ENCODE data around the gene CDC20B.

The CDC20B gene

DNA sequence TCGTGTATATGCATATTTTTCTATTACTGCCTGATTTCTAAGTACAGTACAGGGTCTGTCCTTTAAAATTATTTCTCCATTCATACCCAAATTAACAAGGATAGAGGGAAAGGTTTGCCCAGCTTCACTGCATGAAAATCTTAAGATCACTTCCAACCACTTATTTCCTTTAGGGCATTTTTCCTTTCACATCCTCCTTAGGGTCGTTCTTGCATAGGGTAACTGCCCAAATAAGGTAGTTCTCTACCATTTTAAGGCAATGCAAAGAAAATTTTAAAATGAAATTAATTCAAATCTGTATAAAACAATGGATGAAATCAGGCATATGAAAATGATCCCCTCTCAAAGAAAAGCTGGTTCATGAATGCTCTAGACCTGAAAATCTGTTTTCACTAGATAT, 4.1 kb upstream of the CDC20B start:
- H3K4me3 ChIP-seq (replicated peaks; ENCODE audit: insufficient read depth, low read length), result no peak overlapping the region
- no peak for DNase-seq (ENCODE audit: low read depth in 1 of 2, low spot score in 1 of 2)
- no peak overlapping the region for H3K27ac ChIP-seq (replicated peaks)
- no peak for TF ChIP-seq POLR2AphosphoS5 (IDR thresholded peaks at IDR 0.05; ENCODE audit: low read depth)
- TF ChIP-seq REST (IDR thresholded peaks at IDR 0.05; ENCODE audit: insufficient replicate concordance, low read depth), result no peak
- TF ChIP-seq CTCF (IDR thresholded peaks at IDR 0.05; ENCODE audit: insufficient read depth, low read length), result no peak
- TF ChIP-seq SPI1 (IDR thresholded peaks at IDR 0.05; ENCODE audit: borderline replicate concordance, low read depth), result no peak
- TF ChIP-seq GABPA (IDR thresholded peaks at IDR 0.05; ENCODE audit: low read depth), result no peak
- peaks cover 6% of the 10 kb centered on the region for H3K27me3 ChIP-seq (ENCODE audit: insufficient read depth, poor library complexity, severe bottlenecking)

DNA sequence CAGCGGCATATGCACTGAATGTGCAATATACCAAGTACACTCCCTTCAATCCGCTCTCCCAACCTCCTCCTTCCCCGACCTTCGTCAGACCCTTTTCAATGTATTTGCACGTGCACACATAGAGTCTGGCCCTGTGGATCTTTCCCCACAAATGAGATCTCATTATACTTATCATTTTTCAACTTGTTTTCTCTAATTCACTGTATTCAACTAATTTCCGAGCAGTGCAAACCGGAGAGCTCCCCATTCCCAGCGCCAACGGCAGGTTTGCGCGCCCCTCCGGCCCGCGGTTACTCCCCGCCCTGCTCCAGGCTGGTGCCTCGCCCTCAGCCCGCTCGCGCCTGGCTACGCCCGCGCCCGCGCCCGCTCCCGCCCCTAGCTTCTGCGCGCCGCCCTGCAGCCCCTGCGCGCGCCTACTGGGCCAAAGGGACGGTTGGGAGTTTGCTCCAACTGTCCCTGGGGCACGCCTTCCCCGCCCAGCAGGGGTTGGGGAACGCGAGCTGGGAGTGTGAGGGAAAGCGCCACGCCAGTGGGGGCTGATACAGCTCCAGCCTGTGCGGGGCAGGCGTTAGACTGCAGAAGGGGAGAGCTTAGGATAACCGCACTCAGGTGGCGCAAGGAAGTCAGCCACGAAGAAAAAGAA, 3.3 kb upstream of the CDC20B start:
- H3K4me3 ChIP-seq (replicated peaks; ENCODE audit: insufficient read depth, low read length), result peak overlapping the region; percentile 26
- TF ChIP-seq CTCF (IDR thresholded peaks at IDR 0.05; ENCODE audit: insufficient read depth, low read length), result no peak
- TF ChIP-seq POLR2AphosphoS5 (IDR thresholded peaks at IDR 0.05; ENCODE audit: low read depth), result no peak
- no peak for TF ChIP-seq GABPA (IDR thresholded peaks at IDR 0.05; ENCODE audit: low read depth)
- TF ChIP-seq REST (IDR thresholded peaks at IDR 0.05; ENCODE audit: insufficient replicate concordance, low read depth), result no peak
- TF ChIP-seq SPI1 (IDR thresholded peaks at IDR 0.05; ENCODE audit: borderline replicate concordance, low read depth), result no peak
- peak in 1 of 2 experiments; percentile 2 for DNase-seq (ENCODE audit: low read depth in 1 of 2, low spot score in 1 of 2)
- peaks cover 6% of the 10 kb centered on the region for H3K27me3 ChIP-seq (ENCODE audit: insufficient read depth, poor library complexity, severe bottlenecking)
- H3K27ac ChIP-seq (replicated peaks), result no peak overlapping the region

DNA sequence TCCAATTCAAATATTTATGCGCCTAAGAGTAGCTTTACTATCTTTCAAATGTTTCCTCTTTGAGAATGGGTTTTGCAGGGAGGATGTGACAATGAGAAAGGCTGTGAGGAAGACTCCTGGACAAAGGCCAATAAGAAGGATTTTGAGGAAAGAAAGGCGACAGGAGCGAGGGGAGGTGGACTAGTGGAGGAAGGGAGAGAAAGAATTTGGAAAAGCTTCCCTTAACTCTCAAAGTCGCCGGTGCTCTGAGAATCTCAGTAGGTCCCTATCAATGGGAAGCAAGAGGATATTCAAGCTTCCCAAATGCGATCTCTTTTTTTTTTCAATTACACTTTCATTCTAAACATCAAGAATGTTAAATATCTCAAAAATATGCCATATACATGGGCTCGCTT, 2.8 kb upstream of the CDC20B start:
- H3K27ac ChIP-seq (replicated peaks), result no peak overlapping the region
- DNase-seq (ENCODE audit: low read depth in 1 of 2, low spot score in 1 of 2), result no peak
- H3K4me3 ChIP-seq (replicated peaks; ENCODE audit: insufficient read depth, low read length), result no peak overlapping the region
- H3K27me3 ChIP-seq (ENCODE audit: insufficient read depth, poor library complexity, severe bottlenecking), result peaks cover 6% of the 10 kb centered on the region
- TF ChIP-seq POLR2AphosphoS5 (IDR thresholded peaks at IDR 0.05; ENCODE audit: low read depth) (no peak), GABPA (IDR thresholded peaks at IDR 0.05; ENCODE audit: low read depth) (no peak), REST (IDR thresholded peaks at IDR 0.05; ENCODE audit: insufficient replicate concordance, low read depth) (no peak), SPI1 (IDR thresholded peaks at IDR 0.05; ENCODE audit: borderline replicate concordance, low read depth) (no peak), CTCF (IDR thresholded peaks at IDR 0.05; ENCODE audit: insufficient read depth, low read length) (no peak)
